Stomach (tissue), 9 donors: ENCODE data around the gene GARIN5B. TPM values are rescaled to one million over a fixed set of nuclear protein-coding genes. Genes with fewer than 3 reads are reported as not detected.

ENCODE experiments used
- DNase-seq, 2 donors: peaks; one replicate each; pipeline versions ENCODE4 v3.0.0 to v3.0.0-alpha.2; 2013 to 2019
- H3K27ac ChIP-seq, 5 donors: fragments of 200-600 bp in 4 of 5; sonication (generic) in 4 of 5; one replicate each; pipeline ENCODE4 v1.5.1; 2013 to 2019; ENCODE audit warnings: mild to moderate bottlenecking in 1 of 5, moderate library complexity in 1 of 5
- H3K27me3 ChIP-seq, 3 donors: fragments of 200-600 bp; sonication (generic); one replicate each; pipeline ENCODE4 v1.5.1; 2017 to 2019; ENCODE audit warnings: mixed run types in 1 of 3
- H3K36me3 ChIP-seq, 4 donors: fragments of 200-600 bp; sonication (generic); 1 replicate in 3 of 4; 2 replicates in 1 of 4; pipeline ENCODE4 v1.5.1; 2016 to 2019
- H3K4me1 ChIP-seq, 4 donors: fragments of 200-600 bp; sonication (generic); one replicate each; pipeline ENCODE4 v1.5.1; 2016 to 2019
- H3K4me3 ChIP-seq, 4 donors: fragments of 200-600 bp; sonication (generic) in 3 of 4; one replicate each; pipeline ENCODE4 v1.5.1; 2016 to 2019; ENCODE audit warnings: mild to moderate bottlenecking in 1 of 4
- H3K9me3 ChIP-seq, 4 donors: fragments of 200-600 bp; sonication (generic); one replicate each; pipeline ENCODE4 v1.5.1; 2016 to 2019
- EP300 ChIP-seq: sonication (generic); formaldehyde crosslinking; IDR thresholded peaks from one replicate; pipeline ENCODE4 v1.6.1; 2017; ENCODE audit warnings: antibody characterized with exemption
- POLR2A ChIP-seq, 4 donors: fragments of 450-650 bp; IDR thresholded peaks; one replicate each; pipeline ENCODE4 v1.6.1; 2016; ENCODE audit warnings: antibody characterized with exemption in 4 of 4, control low read depth in 2 of 4, mild to moderate bottlenecking in 1 of 4, moderate library complexity in 1 of 4
- POLR2AphosphoS5 ChIP-seq, 3 donors: sonication (generic); formaldehyde crosslinking; IDR thresholded peaks; one replicate each; pipeline ENCODE4 v1.6.1; 2016; ENCODE audit warnings: antibody characterized with exemption in 3 of 3
- WGBS, 5 donors: extraction: QIAGEN DNeasy Blood & Tissue Kit in 3 of 5; methylation state at CpG; one replicate each; pipeline versions ENCODE4 v1.1.5 to v1.1.7; 2013 to 2018; 5-methylcytosine and 5-hydroxymethylcytosine counted together
- intact Hi-C: fragments of 100-400 bp; cut with DNase I; formaldehyde crosslinking; loops from one replicate; pipeline ENCODE4 v1.15.1; 2023; ENCODE audit warnings: low total_unique reads
- polyA plus RNA-seq, 3 donors: library from polyadenylated mRNA; stranded (reverse); fragments of 200-250 nt; gene quantifications; one replicate each; pipeline ENCODE4 v1.2.3, GENCODE V29; 2013
- total RNA-seq, 5 donors: library from RNA; depleted of rRNA; stranded (reverse); fragments of >200 nt; gene quantifications; one replicate each; pipeline versions ENCODE4 v1.1.0 to v1.2.3, GENCODE V29; 2014 to 2016
- TF ChIP-seq, protein P1 (sequence below), 7 experiments: fragments of 450-650 bp in 4 of 7; fragments of 200-600 bp in 3 of 7; sonication (generic) in 3 of 7; IDR thresholded peaks; one replicate each; pipeline ENCODE4 v1.5.1; 2016 to 2019; ENCODE audit warnings: antibody characterized with exemption in 7 of 7, control low read depth in 2 of 7, mild to moderate bottlenecking in 1 of 7
- donor health status: healthy with polysubstance abuse.
- donor health status: Bipolar disorder and iron deficiency.
- donor health status: healthy.

Gene GARIN5B
- total and polyA plus RNA-seq, 8 donors = not detected

DNA sequence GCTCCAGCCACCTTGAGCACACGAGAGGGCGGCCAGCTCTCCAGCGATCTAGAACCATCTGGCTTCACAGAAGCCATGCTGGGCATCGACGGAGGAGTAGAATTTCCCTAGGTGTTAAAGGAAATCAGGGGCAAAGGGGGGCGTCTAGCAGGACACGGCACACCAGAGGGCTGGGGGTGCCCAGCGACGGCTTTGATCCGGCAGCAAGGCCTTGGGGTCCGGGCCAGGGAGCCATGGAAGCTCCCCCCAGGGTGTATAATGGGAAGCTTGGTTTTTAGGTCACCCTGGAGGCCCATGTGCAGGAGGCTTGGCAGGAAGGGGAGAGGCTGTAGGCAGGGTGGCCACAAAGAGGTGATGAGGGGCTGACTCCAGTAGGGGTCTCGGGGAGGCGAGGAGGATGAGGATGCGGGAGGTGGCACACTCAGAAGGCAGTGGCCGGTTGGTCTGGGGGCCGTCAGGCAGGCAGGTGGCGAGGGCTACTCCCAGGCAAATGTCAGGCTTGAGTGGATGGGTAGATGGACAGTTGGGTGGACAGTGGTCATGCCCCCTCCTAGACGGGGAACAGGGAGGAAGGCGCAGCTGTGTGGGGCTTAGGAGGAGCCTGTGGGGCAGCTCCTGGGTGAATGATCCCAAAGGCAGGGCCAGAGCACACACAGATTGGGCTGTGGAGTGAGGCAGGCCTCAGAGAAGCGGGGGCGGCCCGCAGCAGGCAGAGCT is 17.8 kb downstream of the GARIN5B start:
- no peak for TF ChIP-seq POLR2A (IDR thresholded peaks at IDR 0.05)
- TF ChIP-seq, protein P1, sequence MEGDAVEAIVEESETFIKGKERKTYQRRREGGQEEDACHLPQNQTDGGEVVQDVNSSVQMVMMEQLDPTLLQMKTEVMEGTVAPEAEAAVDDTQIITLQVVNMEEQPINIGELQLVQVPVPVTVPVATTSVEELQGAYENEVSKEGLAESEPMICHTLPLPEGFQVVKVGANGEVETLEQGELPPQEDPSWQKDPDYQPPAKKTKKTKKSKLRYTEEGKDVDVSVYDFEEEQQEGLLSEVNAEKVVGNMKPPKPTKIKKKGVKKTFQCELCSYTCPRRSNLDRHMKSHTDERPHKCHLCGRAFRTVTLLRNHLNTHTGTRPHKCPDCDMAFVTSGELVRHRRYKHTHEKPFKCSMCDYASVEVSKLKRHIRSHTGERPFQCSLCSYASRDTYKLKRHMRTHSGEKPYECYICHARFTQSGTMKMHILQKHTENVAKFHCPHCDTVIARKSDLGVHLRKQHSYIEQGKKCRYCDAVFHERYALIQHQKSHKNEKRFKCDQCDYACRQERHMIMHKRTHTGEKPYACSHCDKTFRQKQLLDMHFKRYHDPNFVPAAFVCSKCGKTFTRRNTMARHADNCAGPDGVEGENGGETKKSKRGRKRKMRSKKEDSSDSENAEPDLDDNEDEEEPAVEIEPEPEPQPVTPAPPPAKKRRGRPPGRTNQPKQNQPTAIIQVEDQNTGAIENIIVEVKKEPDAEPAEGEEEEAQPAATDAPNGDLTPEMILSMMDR (IDR thresholded peaks at IDR 0.05) = no peak
- no peak for TF ChIP-seq POLR2AphosphoS5 (IDR thresholded peaks at IDR 0.05)
- TF ChIP-seq EP300 = no peak
- H3K27me3 ChIP-seq = peaks cover 0 to 9% (median 0%) of the 10 kb centered on the region in 3 donors
- WGBS, 5 donors = 82 to 87% (median 86%) methylated on average over 22 of the region's 22 CpGs
- no peaks in the 10 kb centered on the region for H3K9me3 ChIP-seq
- no peak overlapping the region for H3K27ac ChIP-seq
- DNase-seq = no peak
- no peak overlapping the region for H3K4me3 ChIP-seq
- H3K36me3 ChIP-seq = peaks cover 16 to 54% (median 42%) of the 10 kb centered on the region in 4 donors
- intact Hi-C loops = no loop called here
- peaks cover 15 to 33% (median 28%) of the 10 kb centered on the region in 4 donors for H3K4me1 ChIP-seq

DNA sequence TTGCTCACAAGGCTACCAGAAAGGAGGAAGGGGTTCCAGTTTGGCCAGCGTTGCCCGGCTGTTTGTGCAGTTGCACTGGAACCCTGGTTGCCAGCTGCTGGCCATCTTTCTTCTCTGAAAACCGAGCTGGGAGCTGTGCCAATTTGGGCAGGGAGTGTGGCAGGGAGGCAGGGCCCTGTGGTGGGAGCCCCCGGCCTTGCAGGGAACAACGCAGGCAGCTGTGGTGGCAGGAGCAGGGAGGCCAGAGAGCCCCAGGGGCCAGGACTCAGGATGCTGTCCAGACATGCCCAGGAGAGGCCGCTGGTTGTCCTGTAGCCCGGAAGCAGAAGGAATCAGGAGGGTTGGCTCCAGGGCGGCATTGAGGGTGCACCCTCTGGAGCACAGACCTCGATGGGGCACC is 18.6 kb downstream of the GARIN5B start:
- Histone ChIP-seq H3K4me3 (no peak overlapping the region), H3K4me1 (peaks cover 17 to 37% (median 34%) of the 10 kb centered on the region in 4 donors), H3K27ac (no peak overlapping the region), H3K36me3 (peaks cover 16 to 54% (median 42%) of the 10 kb centered on the region in 4 donors), H3K27me3 (peaks cover 0 to 2% (median 0%) of the 10 kb centered on the region in 3 donors), H3K9me3 (no peaks in the 10 kb centered on the region)
- WGBS, 5 donors = 74 to 84% (median 76%) methylated on average over 9 of the region's 9 CpGs
- no peak for DNase-seq
- TF ChIP-seq, protein P1 (IDR thresholded peaks at IDR 0.05) = no peak
- TF ChIP-seq POLR2AphosphoS5 (IDR thresholded peaks at IDR 0.05) (no peak), EP300 (no peak), POLR2A (IDR thresholded peaks at IDR 0.05) (no peak)
- intact Hi-C loops = no loop called here

DNA sequence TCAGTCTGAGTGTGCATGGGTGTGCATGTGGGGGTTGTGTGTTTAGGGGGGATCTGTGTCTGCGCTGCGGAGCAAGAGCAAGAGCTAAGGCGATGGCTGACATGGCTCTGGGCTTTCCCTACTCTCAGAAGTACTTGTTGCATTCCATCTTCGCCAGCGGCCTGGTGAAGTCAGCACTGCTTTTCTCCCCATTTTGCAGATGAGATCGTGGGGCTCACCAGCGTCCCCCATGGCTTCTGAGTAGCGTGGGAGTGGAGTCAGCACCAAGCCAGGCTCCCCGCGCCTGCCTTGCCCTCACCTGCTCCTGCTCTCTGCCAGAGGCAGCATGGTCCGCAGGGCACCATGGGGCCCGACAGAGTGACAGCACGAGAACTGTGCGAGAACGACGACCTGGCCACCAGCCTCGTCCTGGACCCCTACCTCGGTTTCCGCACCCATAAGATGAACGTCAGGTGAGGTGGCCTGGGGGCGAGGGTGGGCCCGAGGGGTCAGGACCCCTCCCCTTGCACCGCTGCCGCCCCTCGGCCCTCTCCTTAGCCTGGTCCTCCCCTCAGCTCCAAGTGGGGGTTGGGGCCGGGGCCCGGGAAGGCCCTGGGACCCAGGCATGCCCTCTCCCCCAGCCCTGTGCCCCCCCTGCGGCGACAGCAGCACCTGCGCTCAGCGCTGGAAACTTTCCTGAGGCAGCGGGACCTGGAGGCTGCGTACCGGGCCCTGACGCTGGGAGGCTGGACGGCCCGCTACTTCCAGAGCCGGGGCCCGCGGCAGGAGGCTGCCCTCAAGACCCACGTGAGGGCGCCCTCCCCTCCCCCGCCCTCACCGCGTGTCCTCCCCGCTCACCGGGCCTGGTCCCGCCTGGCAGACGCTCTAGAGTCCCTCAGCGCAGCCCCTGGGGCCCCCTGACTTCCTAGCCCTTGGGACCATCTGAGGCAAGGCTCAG is 21.2 kb downstream of the GARIN5B start:
- intact Hi-C loops = no loop called here
- no peak overlapping the region for H3K27ac ChIP-seq
- no peak for DNase-seq
- WGBS, 5 donors = 80 to 90% (median 88%) methylated on average over 18 to 50 of the region's 50 CpGs
- H3K4me3 ChIP-seq = peak overlapping the region; percentile 65 to 89 (median 78)
- H3K27me3 ChIP-seq = no peaks in the 10 kb centered on the region
- H3K36me3 ChIP-seq = peaks cover 16 to 45% (median 33%) of the 10 kb centered on the region in 4 donors
- TF ChIP-seq EP300 (no peak), POLR2AphosphoS5 (IDR thresholded peaks at IDR 0.05) (no peak)
- peaks cover 17 to 47% (median 42%) of the 10 kb centered on the region in 4 donors for H3K4me1 ChIP-seq
- no peaks in the 10 kb centered on the region for H3K9me3 ChIP-seq

DNA sequence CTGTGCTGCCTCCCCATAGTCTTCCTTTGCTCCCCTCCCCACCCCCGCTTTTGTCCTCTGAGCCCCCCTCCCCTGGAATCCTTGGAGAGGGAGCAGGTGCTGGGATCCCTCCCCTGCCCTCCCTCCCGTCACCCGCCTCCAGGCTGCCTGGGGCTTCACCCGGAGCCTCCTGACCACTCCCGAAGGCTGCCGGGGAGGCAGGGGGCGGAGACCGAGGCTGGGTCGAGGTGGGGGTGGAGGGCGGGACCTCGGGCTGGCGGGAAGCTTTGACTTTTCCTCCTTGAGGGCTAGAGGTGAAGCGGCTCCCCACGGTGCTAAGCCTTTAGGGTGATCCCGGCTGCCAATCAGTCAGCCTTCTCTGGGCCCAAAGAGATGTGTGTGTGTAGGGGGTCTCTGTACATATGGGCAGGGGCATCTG is 21.9 kb downstream of the GARIN5B start:
- intact Hi-C loops = no loop called here
- WGBS, 5 donors = 0 to 8% (median 3%) methylated on average over 9 to 15 of the region's 15 CpGs

More for the DNA sequence above, 21.9 kb downstream of the GARIN5B start:
- Histone ChIP-seq H3K36me3 (peaks cover 12 to 39% (median 26%) of the 10 kb centered on the region in 4 donors), H3K27ac (peak overlapping the region in 4 of 5 donors; percentile 95 to 97 (median 96)), H3K27me3 (no peaks in the 10 kb centered on the region), H3K9me3 (no peaks in the 10 kb centered on the region), H3K4me1 (peaks cover 17 to 44% (median 41%) of the 10 kb centered on the region in 4 donors), H3K4me3 (peak overlapping the region; percentile 65 to 89 (median 78))
- peak; percentile 77 to 94 for DNase-seq
- no peak for TF ChIP-seq POLR2A (IDR thresholded peaks at IDR 0.05)
- TF ChIP-seq, protein P1 (IDR thresholded peaks at IDR 0.05) = no peak
